CD4-positive, CD25-positive, alpha-beta regulatory T cell (primary cell): Measurements from ENCODE around the gene LMNTD2. TPM values are rescaled to one million over a fixed set of nuclear protein-coding genes. Genes with fewer than 3 reads are reported as not detected.
A peak's percentile ranks its signal among the peaks of the same experiment; 100 is the strongest.

ENCODE experiments used
- ATAC-seq, 2 donors: fragments of 150-1000 bp; cut with Tn5 transposase; one replicate each; pipeline ENCODE4 v1.10.0; 2021; ENCODE audit warnings: low read depth in 2 of 2, moderate number of reproducible peaks in 2 of 2, moderate library complexity in 1 of 2
- DNase-seq, 3 donors: peaks; one replicate each; pipeline versions ENCODE4 v3.0.0 to v3.0.0-alpha.2; 2012 to 2022; ENCODE audit warnings: mixed read lengths in 1 of 3
- H3K27ac ChIP-seq: one replicate; pipeline ENCODE4 v1.7.0; 2013; ENCODE audit warnings: mild to moderate bottlenecking, low read length; ENCODE audit not compliant: insufficient read depth, poor library complexity, severe bottlenecking
- H3K27me3 ChIP-seq: one replicate; pipeline ENCODE4 v1.7.0; 2013; ENCODE audit warnings: low read length; ENCODE audit not compliant: control insufficient read depth, insufficient read depth
- H3K36me3 ChIP-seq: one replicate; pipeline ENCODE4 v1.7.0; 2013; ENCODE audit warnings: mild to moderate bottlenecking, low read length, moderate library complexity; ENCODE audit not compliant: control insufficient read depth, insufficient read depth
- H3K4me1 ChIP-seq: 2 replicates; pipeline ENCODE4 v1.7.0; 2013; ENCODE audit warnings: mild to moderate bottlenecking, low read length; ENCODE audit not compliant: insufficient read depth, control insufficient read depth, poor library complexity, severe bottlenecking
- H3K4me3 ChIP-seq: one replicate; pipeline ENCODE4 v1.7.0; 2013; ENCODE audit warnings: low read depth, mild to moderate bottlenecking, low read length, moderate library complexity
- H3K9me3 ChIP-seq, 2 experiments: 1 replicate in 1 of 2; 2 replicates in 1 of 2; pipeline ENCODE4 v1.7.0; 2013; ENCODE audit warnings: low read length in 2 of 2, mild to moderate bottlenecking in 1 of 2, moderate library complexity in 1 of 2; ENCODE audit not compliant: control insufficient read depth in 2 of 2
- H3K27ac Mint-ChIP-seq, 3 donors: one replicate each; pipeline ENCODE4 v1.8.0; 2020 to 2022; ENCODE audit warnings: mild to moderate bottlenecking in 3 of 3, mixed read lengths in 3 of 3, moderate library complexity in 2 of 3
- H3K27me3 Mint-ChIP-seq: one replicate; pipeline ENCODE4 v1.8.0; 2022; ENCODE audit warnings: mild to moderate bottlenecking, mixed read lengths
- H3K36me3 Mint-ChIP-seq: one replicate; pipeline ENCODE4 v1.8.0; 2020; ENCODE audit warnings: mixed read lengths
- H3K4me1 Mint-ChIP-seq, 4 donors: one replicate each; pipeline ENCODE4 v1.8.0; 2020 to 2022; ENCODE audit warnings: mixed read lengths in 4 of 4, mild to moderate bottlenecking in 1 of 4
- H3K4me3 Mint-ChIP-seq, 4 donors: one replicate each; pipeline ENCODE4 v1.8.0; 2020 to 2022; ENCODE audit warnings: mild to moderate bottlenecking in 4 of 4, mixed read lengths in 4 of 4, moderate library complexity in 3 of 4
- H3K9me3 Mint-ChIP-seq, 7 donors: one replicate each; pipeline ENCODE4 v1.8.0; 2020 to 2022; ENCODE audit warnings: mixed read lengths in 7 of 7, mild to moderate bottlenecking in 3 of 7, moderate library complexity in 2 of 7
- polyA plus RNA-seq, 4 donors: library from polyadenylated mRNA; unstranded; fragments of 300-500 nt; fragmentation: Illumina TruSeq; gene quantifications; one replicate each; pipeline ENCODE4 v1.2.3, GENCODE V29; 2021
- total RNA-seq: library from RNA; stranded (reverse); gene quantifications from one replicate; pipeline ENCODE4 v1.2.3, GENCODE V29; 2022

Gene LMNTD2
- total and polyA plus RNA-seq, 5 donors from 2014 or later, result 0.79 to 5.1 (median 1.1) TPM

DNA sequence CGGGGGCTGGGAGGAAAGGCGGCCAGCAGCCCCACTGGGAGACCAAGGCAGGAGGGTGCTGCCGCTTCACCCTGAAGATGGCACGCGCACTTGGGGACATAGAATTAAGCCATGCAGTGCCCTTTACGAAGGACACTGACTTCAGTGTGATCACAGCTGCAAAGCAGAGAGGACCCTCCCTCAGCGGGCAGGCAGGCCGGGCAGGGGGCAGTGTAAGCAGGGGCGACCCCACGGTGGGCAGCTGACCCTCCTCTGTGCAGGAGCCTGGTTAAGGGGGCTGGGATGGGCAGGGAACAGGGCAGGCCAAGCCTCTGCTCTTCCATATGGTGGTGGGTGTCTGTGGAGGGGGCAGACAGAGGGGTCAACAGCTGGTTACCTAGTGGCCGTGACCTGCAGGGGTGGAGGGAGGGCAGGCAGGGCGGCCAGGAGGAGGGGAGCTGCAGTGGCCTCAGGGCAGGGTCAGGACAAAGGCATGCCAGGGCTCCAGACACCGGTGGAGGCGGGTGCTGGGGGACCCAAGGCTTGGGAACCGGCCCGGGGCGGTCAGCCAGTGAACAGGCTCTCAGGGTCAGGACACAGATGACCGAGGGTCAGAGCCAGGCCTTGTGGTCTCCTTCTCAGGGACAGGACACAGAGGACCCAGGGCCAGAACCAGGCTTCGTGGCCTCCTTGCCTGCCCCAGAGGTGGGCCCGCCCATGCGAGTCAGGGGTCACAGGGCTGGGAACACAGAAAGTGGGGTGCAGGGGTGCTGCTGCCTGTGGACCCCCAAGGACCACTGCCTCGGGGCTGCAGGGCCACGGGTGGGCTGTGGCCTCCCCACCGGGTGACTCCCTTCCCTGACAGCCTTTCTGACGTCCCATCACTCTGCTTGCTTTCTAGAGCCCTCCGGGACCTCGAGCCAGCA, 7.2 kb downstream of the LMNTD2 start:
- no peak for DNase-seq
- no peak overlapping the region for H3K27ac ChIP-seq
- H3K36me3 ChIP-seq, result no peaks in the 10 kb centered on the region
- H3K9me3 ChIP-seq, result no peaks in the 10 kb centered on the region
- Mint-ChIP-seq H3K9me3 (no peaks in the 10 kb centered on the region), H3K4me3 (peak overlapping the region in 2 of 4 donors; percentile 66 to 69), H3K36me3 (no peaks in the 10 kb centered on the region), H3K27ac (no peak overlapping the region), H3K4me1 (peaks cover 0 to 4% (median 1%) of the 10 kb centered on the region in 4 donors), H3K27me3 (peaks cover 9% of the 10 kb centered on the region)
- ATAC-seq, result no peak
- H3K27me3 ChIP-seq, result no peaks in the 10 kb centered on the region
- H3K4me1 ChIP-seq, result peaks cover 23% of the 10 kb centered on the region
- no peak overlapping the region for H3K4me3 ChIP-seq

DNA sequence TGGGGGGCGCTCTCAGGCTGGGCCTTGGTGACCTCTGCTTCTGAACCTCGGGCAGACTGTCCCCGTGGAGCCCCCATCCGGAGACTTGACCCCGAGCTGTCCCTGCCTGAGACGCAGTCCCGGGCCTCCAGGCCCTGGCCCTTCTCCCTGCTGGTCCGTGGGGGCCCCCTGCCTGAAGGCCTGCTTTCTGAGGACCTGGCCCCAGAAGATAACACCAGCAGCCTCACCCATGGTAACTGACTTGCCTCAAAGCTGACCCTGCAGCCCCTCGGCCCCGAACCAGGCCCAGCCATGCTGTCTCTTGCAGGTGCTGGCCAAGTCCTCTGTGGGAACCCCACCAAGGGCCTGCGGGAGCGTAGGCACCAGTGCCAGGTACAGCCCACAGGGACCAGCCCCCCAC, 8.9 kb downstream of the LMNTD2 start:
- Histone ChIP-seq H3K27me3 (no peaks in the 10 kb centered on the region), H3K27ac (no peak overlapping the region), H3K4me1 (peaks cover 23% of the 10 kb centered on the region), H3K36me3 (no peaks in the 10 kb centered on the region), H3K4me3 (no peak overlapping the region), H3K9me3 (no peaks in the 10 kb centered on the region)
- H3K4me3 Mint-ChIP-seq, result no peak overlapping the region
- DNase-seq (no peak), ATAC-seq (no peak)
- no peaks in the 10 kb centered on the region for H3K9me3 Mint-ChIP-seq
- no peak overlapping the region for H3K27ac Mint-ChIP-seq
- H3K27me3 Mint-ChIP-seq, result peaks cover 5% of the 10 kb centered on the region
- no peaks in the 10 kb centered on the region for H3K36me3 Mint-ChIP-seq
- peaks cover 0 to 2% (median 0%) of the 10 kb centered on the region in 4 donors for H3K4me1 Mint-ChIP-seq

DNA sequence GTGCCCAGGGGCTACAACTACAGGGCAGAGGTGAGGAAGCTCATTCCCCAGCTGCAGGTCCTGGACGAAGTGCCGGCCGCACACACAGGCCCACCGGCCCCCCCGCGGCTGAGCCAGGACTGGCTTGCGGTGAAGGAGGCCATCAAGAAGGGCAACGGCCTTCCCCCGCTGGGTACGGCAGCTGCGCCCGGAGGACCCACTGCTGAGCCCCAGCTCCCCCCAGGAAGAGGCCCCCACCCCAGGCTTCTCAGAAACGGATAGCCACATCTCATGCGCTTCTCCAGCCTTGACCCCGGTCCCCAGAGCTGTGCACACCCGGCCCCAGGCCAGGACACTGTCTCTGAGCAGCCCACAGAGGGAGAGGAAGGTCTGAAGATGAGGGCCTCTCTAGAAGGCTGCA, 9.4 kb downstream of the LMNTD2 start:
- no peaks in the 10 kb centered on the region for H3K9me3 Mint-ChIP-seq
- H3K36me3 Mint-ChIP-seq, result no peaks in the 10 kb centered on the region

DNA sequence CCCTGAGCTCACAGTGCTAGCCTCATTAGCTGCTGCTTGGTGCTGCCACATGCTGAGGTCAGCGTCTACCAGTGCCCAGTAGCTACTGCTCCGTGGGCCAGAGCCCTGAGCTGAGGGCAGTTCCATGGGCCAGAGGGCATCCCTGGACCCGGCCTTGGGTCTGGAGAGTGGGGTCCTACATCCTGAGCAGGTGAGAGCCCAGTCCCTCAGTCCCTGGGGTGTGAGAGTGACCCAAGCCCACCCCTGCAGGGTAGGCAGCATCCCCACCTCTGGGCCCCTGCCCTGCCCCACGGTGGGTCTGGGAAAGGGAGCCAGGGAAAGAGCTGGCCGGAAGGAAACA, 9.8 kb downstream of the LMNTD2 start:
- Histone ChIP-seq H3K4me1 (peaks cover 15% of the 10 kb centered on the region), H3K27ac (no peak overlapping the region), H3K27me3 (no peaks in the 10 kb centered on the region), H3K9me3 (no peaks in the 10 kb centered on the region), H3K4me3 (no peak overlapping the region), H3K36me3 (no peaks in the 10 kb centered on the region)
- Mint-ChIP-seq H3K27ac (no peak overlapping the region), H3K9me3 (no peaks in the 10 kb centered on the region), H3K36me3 (no peaks in the 10 kb centered on the region), H3K27me3 (peaks cover 5% of the 10 kb centered on the region), H3K4me1 (no peaks in the 10 kb centered on the region), H3K4me3 (no peak overlapping the region)
- ATAC-seq (no peak), DNase-seq (no peak)

More for the DNA sequence above, 9.4 kb downstream of the LMNTD2 start:
- Mint-ChIP-seq H3K27ac (no peak overlapping the region), H3K27me3 (peaks cover 5% of the 10 kb centered on the region), H3K4me3 (no peak overlapping the region), H3K4me1 (no peaks in the 10 kb centered on the region)
- no peaks in the 10 kb centered on the region for H3K27me3 ChIP-seq
- no peaks in the 10 kb centered on the region for H3K9me3 ChIP-seq
- no peaks in the 10 kb centered on the region for H3K36me3 ChIP-seq
- H3K4me3 ChIP-seq, result no peak overlapping the region
- DNase-seq, result no peak
- ATAC-seq, result no peak
- no peak overlapping the region for H3K27ac ChIP-seq
- H3K4me1 ChIP-seq, result peaks cover 19% of the 10 kb centered on the region

DNA sequence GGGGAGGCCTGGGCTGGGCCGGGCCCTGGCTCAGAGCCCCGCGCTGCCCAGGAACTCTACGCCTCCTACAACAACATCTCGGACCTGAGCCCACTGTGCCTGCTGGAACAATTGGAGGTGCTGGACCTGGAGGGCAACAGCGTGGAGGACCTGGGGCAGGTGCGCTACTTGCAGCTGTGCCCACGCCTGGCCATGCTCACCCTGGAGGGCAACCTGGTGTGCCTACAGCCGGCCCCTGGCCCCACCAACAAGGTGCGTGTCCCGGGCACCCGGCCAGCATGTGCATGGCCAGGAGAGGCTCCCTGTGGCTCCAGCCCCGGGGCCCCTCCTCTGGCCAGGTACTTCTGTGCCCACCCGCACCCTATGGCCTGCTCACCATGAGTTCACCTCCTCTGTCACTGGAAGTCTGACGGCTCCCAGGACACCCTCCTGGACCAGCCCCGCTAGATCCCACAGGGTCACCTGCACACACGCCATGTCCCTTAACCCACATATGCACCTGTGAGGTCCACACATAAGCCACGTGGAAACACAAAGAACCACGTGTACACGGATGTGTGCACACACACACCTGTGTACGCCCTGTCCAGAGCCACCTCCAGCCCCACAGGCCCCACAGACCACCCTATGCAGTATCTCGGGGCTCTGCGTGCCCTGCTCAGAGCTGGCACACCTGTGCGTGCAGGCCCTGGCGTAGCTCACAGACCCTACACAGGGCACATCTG, 10.4 kb downstream of the LMNTD2 start:
- H3K27ac ChIP-seq, result no peak overlapping the region
- ATAC-seq, result no peak
- Mint-ChIP-seq H3K4me1 (no peaks in the 10 kb centered on the region), H3K9me3 (no peaks in the 10 kb centered on the region), H3K36me3 (no peaks in the 10 kb centered on the region), H3K27ac (no peak overlapping the region), H3K4me3 (no peak overlapping the region), H3K27me3 (peaks cover 5% of the 10 kb centered on the region)
- no peaks in the 10 kb centered on the region for H3K27me3 ChIP-seq
- no peak for DNase-seq
- H3K4me3 ChIP-seq, result no peak overlapping the region
- H3K4me1 ChIP-seq, result peaks cover 10% of the 10 kb centered on the region
- H3K36me3 ChIP-seq, result no peaks in the 10 kb centered on the region
- no peaks in the 10 kb centered on the region for H3K9me3 ChIP-seq

DNA sequence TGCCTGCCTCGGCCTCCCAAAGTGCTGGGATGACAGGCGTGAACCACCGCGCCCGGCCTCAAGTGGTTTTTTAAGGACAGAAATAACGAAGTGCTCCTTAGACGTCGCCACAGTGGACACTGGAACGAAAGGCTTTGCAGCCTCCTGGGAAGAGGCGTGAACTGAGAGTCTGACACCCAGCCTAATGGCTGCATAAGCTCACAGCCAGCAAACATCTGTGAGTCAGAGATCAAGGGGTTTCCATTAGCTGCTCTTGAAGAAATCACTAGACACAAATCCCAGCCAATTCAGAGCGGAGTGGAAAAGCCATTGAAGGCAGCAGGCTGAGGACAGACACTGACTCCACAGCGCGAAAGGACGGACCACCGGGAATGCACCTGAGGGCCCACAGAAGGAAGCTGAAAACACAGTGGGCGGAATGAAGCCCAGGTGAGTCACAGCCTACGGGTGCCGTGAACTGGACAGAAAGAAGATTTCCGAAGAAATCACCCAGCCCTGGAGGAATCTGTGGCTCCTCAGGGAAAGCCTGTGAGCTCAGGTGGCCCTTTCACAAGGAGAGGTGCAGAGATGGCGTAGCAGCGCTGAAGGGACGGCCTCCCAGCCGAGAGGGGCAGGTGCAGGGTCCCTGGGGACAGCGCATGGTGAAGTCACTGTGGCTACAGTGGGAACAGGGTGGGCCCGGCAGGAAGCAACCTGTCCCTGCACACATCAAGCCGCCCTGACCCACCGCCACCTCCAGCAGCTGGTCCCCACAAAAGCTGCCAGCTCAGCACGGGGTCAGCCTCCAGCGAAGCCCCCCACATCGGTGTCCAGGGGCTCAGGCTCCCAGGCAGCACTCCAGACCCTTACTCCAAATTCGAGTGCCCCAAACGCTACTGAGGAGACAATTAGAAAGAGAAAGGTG, 11.6 kb downstream of the LMNTD2 start:
- no peak for DNase-seq
- Histone ChIP-seq H3K9me3 (no peaks in the 10 kb centered on the region), H3K36me3 (no peaks in the 10 kb centered on the region), H3K27me3 (no peaks in the 10 kb centered on the region), H3K4me3 (no peak overlapping the region), H3K27ac (no peak overlapping the region), H3K4me1 (peaks cover under 1% of the 10 kb centered on the region)
- H3K36me3 Mint-ChIP-seq, result no peaks in the 10 kb centered on the region
- peak overlapping the region in 1 of 4 donors; percentile 58 for H3K4me3 Mint-ChIP-seq
- no peak overlapping the region for H3K27ac Mint-ChIP-seq
- no peak for ATAC-seq
- no peaks in the 10 kb centered on the region for H3K4me1 Mint-ChIP-seq
- H3K9me3 Mint-ChIP-seq, result no peaks in the 10 kb centered on the region
- H3K27me3 Mint-ChIP-seq, result peaks cover 5% of the 10 kb centered on the region

DNA sequence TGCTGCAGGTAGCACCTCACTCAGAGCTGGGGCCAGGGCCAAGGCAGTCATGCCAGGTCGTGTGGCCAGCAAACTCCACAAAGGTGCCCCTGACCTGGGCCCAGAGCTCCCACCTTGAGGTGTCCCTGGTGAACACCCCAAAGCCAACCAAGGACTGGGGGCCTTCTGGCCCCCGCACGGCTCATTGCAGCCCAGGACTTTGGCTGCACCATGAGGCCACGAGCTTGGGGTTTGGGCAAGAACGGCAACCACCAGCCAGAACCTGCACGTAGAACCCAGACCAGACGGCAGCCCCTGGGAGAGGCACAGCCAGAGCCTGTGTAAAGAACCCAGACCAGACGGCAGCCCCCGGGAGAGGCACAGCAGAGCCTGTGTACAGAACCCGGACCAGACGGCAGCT, 15.4 kb downstream of the LMNTD2 start:
- Mint-ChIP-seq H3K27ac (peak overlapping the region in 1 of 3 donors; percentile 92), H3K36me3 (peaks cover 3% of the 10 kb centered on the region), H3K4me1 (no peaks in the 10 kb centered on the region), H3K9me3 (no peaks in the 10 kb centered on the region), H3K27me3 (peaks cover 5% of the 10 kb centered on the region), H3K4me3 (no peak overlapping the region)
- no peak for ATAC-seq
- no peaks in the 10 kb centered on the region for H3K4me1 ChIP-seq
- no peaks in the 10 kb centered on the region for H3K36me3 ChIP-seq
- H3K4me3 ChIP-seq, result no peak overlapping the region
- no peaks in the 10 kb centered on the region for H3K9me3 ChIP-seq
- no peaks in the 10 kb centered on the region for H3K27me3 ChIP-seq
- no peak for DNase-seq
- H3K27ac ChIP-seq, result no peak overlapping the region
